MCF 10A (cell line): ENCODE measurements around the gene ESPNL. TPM values are rescaled to one million over a fixed set of nuclear protein-coding genes. Genes with fewer than 3 reads are reported as not detected.

ENCODE experiments used
- BruUV-seq: library from RNA; stranded (reverse); fragments of 400-500 nt; replicated peaks from 2 replicates; lab custom pipeline; 2021; lab: Mats Ljungman, UMichigan
- CTCF ChIA-PET: fragments of 300-600 bp; sonication (Branson Sonifier 250); formaldehyde crosslinking; extraction: SDS; loops from one replicate; lab custom pipeline; 2021; ENCODE audit warnings: antibody characterized with exemption, inconsistent platforms; lab: Yijun Ruan, JAX
- POLR2A ChIA-PET: fragments of 300-600, 350-650 bp; sonication (Branson Sonifier 250); formaldehyde crosslinking; extraction: SDS; loops from one replicate; lab custom pipeline; 2020; ENCODE audit warnings: antibody characterized with exemption, inconsistent platforms; lab: Yijun Ruan, JAX
- DNase-seq: peaks from one replicate; pipeline ENCODE4 v3.0.0-alpha.2; 2018; ENCODE audit not compliant: unreplicated experiment
- H3K27ac Mint-ChIP-seq: one replicate; pipeline ENCODE4 v1.8.0; 2022; ENCODE audit warnings: mild to moderate bottlenecking, low read depth, mixed read lengths; ENCODE audit not compliant: unreplicated experiment
- H3K27me3 Mint-ChIP-seq: one replicate; pipeline ENCODE4 v1.8.0; 2022; ENCODE audit warnings: mixed read lengths; ENCODE audit not compliant: insufficient read depth, unreplicated experiment
- H3K36me3 Mint-ChIP-seq: one replicate; pipeline ENCODE4 v1.8.0; 2022; ENCODE audit warnings: mild to moderate bottlenecking, moderate library complexity, mixed read lengths; ENCODE audit not compliant: insufficient read depth, unreplicated experiment
- H3K4me1 Mint-ChIP-seq: one replicate; pipeline ENCODE4 v1.8.0; 2022; ENCODE audit warnings: mixed read lengths; ENCODE audit not compliant: insufficient read depth, unreplicated experiment
- H3K4me3 Mint-ChIP-seq: one replicate; pipeline ENCODE4 v1.8.0; 2022; ENCODE audit warnings: mild to moderate bottlenecking, moderate library complexity, mixed read lengths; ENCODE audit not compliant: unreplicated experiment
- H3K9me3 Mint-ChIP-seq: one replicate; pipeline ENCODE4 v1.8.0; 2022; ENCODE audit warnings: mixed read lengths; ENCODE audit not compliant: unreplicated experiment
- CTCF ChIP-seq: fragments of 200-600 bp; IDR thresholded peaks from one replicate; pipeline ENCODE4 v1.8.0; 2022; ENCODE audit warnings: antibody characterized with exemption, mild to moderate bottlenecking; ENCODE audit not compliant: unreplicated experiment
- intact Hi-C: fragments of 100-400 bp; cut with micrococcal nuclease; formaldehyde crosslinking; loops from 2 replicates; pipeline ENCODE4 v1.14.1; 2022
- total RNA-seq: library from RNA; stranded (reverse); gene quantifications from 2 replicates; pipeline ENCODE4 v1.2.3, GENCODE V29; 2022

ESPNL gene
- total RNA-seq, 1 experiment from 2014 or later = not detected

DNA sequence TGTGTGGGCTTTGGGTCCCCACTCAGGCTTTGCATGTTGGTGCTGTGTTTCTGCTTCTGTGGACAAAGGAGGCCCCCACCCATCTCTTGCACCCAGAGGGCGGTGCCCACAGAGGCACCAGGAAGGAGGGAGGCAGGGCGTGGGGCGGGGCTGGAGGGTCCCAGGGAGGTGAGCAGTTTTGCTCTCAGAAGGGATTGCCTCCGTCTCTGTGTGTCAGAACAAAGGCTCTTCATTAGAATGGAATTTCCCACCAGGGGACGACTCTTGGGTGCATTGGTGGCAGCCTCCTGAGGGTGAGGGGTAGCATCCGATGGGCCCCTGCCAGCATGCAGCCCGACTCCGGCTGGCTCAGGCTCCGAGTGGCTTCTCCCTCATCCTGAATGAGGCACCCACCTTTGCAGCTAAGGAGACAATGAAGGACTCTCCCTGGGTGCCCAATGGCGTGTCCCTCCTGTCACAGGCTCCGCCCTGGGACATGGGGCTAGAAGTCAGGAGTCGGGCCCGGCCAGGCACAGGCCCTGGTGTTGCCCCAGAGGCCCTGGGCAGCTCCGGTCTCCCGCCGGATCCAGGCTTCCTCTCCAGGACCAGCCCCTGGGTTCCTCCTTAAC is 51.6 kb downstream of the ESPNL start:
- no peak for TF ChIP-seq CTCF
- POLR2A ChIA-PET = no interaction called here
- Mint-ChIP-seq H3K4me1 (no peaks in the 10 kb centered on the region), H3K4me3 (no peak overlapping the region), H3K36me3 (no peaks in the 10 kb centered on the region), H3K27ac (no peak overlapping the region), H3K9me3 (no peaks in the 10 kb centered on the region), H3K27me3 (no peaks in the 10 kb centered on the region)
- intact Hi-C loops = no loop called here
- CTCF ChIA-PET = interaction anchor here (0.6 kb wide), 1 partner anchor 304 kb away, joined by 4 read pairs; no protein-coding TSS in a partner anchor
- no TSS peak for BruUV-seq
- no peak for DNase-seq

DNA sequence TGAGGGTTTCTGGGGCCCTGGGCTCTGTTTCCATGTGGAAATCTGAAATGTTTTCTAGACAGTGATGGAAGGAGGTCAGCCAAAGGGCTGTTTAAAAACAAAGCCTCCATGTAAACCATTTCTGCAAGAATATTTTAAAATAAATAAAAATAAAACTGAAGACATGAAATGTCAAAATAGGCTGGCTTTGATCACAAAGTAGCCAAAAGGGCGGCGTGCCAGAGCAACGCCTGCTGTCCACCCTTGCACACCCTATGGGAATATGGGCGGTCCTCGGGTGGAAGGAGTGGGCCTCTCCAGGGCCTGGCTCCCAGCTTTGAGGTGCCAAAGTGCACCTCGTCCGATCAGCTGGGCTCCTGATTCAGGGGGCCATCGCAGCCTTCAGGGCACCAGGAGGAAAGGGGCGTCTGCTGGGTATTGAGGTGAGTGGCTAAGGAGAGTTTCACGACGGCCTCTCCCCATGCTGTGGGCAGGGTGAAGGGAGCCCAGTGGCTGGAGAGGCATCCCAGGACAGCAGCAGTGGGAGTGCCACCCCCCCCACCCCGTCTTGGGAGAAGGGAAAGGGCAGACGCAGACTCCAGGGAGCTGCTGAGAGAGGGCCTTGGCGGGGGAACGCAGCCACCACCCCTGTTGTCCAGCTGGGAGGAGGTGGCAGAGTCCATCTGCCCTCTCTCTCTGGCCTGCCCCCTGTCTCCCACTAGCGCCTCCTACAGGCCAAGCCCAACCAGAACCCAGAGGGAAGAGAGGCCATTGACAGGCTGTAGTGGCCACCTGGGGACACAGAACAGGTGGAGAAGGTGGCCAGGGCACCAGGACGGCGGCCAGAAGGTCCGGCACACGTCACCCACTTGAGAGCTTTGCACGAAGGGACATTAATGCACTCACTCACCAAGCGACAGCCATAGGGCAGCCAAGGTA is 52.9 kb downstream of the ESPNL start:
- no TSS peak for BruUV-seq
- H3K9me3 Mint-ChIP-seq = no peaks in the 10 kb centered on the region
- H3K36me3 Mint-ChIP-seq = no peaks in the 10 kb centered on the region
- intact Hi-C loops = no loop called here
- TF ChIP-seq CTCF = peak; percentile 22
- DNase-seq = no peak
- H3K4me3 Mint-ChIP-seq = no peak overlapping the region
- no peaks in the 10 kb centered on the region for H3K27me3 Mint-ChIP-seq
- ChIA-PET POLR2A (interaction anchor here (0.6 kb wide), 1 partner anchor 1006 kb away, joined by 3 read pairs; no protein-coding TSS in a partner anchor), CTCF (interaction anchor here (0.6 to 0.7 kb wide), 2 partner anchors 175 to 321 kb away, joined by 3 to 4 read pairs; no protein-coding TSS in a partner anchor)
- no peaks in the 10 kb centered on the region for H3K4me1 Mint-ChIP-seq
- no peak overlapping the region for H3K27ac Mint-ChIP-seq

DNA sequence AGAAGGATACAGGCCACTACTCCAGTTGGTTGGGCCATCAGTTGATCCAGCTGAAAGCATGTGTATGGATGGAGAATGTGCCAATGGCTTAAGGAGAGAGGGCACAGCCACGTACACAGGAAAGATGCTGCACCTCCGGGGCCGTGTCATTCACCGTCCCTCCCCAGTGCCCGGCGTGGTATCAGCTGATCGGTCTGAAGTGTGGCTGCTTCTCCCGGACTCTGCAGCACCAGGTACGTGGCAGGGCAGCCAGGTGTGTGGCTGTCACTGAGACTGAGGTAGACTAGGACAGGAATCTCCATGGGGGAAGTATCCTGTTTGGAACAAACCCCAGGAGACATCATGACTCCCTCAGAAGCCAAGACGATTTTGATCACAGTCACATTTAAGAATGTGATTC is 54.4 kb downstream of the ESPNL start:
- BruUV-seq = no TSS peak
- Mint-ChIP-seq H3K27ac (no peak overlapping the region), H3K27me3 (no peaks in the 10 kb centered on the region), H3K9me3 (no peaks in the 10 kb centered on the region), H3K4me1 (peaks cover 5% of the 10 kb centered on the region), H3K4me3 (no peak overlapping the region), H3K36me3 (no peaks in the 10 kb centered on the region)
- DNase-seq = no peak
- CTCF ChIA-PET = no interaction called here
- POLR2A ChIA-PET = interaction anchor here (1.1 kb wide), 1 partner anchor 15 kb away, joined by 3 read pairs; no protein-coding TSS in a partner anchor
- intact Hi-C loops = no loop called here
- no peak for TF ChIP-seq CTCF

DNA sequence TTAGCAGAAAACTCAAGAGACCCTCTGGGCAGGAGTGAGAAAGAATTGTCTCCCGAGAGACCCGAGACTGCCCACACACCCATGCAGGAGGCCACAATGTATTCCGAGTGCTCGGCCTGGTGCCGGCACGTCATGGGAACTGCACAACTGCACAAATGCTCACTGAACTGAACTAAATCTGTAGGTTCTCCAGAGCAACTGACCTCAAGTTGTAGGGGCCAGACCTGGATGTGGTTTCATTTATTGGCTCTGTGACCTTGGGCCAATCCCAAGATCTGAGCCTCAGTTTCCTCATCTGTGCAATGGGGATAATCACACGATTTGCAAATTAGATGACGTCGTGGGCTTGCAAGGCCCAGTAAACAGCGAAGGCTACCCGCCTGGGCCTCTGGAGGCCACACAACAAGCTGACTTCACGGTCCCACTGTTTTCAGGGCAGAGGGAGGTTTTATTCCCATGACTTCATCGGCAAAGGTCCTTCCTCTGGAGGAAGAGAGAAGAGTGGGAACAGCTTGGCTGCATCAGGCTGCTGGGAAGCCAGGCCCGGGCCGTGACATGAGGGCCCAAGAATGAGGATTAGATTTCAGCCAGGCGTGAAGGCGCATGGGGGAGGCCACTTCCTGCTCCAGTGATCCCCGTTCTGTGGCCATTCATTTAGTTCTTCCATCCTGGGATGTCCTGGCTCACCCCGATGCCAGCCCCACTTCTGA is 55.1 kb downstream of the ESPNL start:
- no peak overlapping the region for H3K4me3 Mint-ChIP-seq
- H3K4me1 Mint-ChIP-seq = peaks cover 5% of the 10 kb centered on the region
- intact Hi-C loops = no loop called here
- H3K27ac Mint-ChIP-seq = no peak overlapping the region
- no TSS peak for BruUV-seq
- TF ChIP-seq CTCF = no peak
- ChIA-PET POLR2A (interaction anchor here (1.1 kb wide), 1 partner anchor 15 kb away, joined by 3 read pairs; no protein-coding TSS in a partner anchor), CTCF (no interaction called here)
- H3K27me3 Mint-ChIP-seq = no peaks in the 10 kb centered on the region
- no peak for DNase-seq
- no peaks in the 10 kb centered on the region for H3K36me3 Mint-ChIP-seq
- no peaks in the 10 kb centered on the region for H3K9me3 Mint-ChIP-seq
